Choroid plexus epithelial cell (primary cell): Measurements from ENCODE around the gene ITGA7.

Source experiments
- DNase-seq: peaks from one replicate; pipeline ENCODE4 v3.0.0-alpha.2; 2010; ENCODE audit warnings: low read depth
- H3K4me3 ChIP-seq: 2 replicates; pipeline ENCODE4 v1.5.1; 2011; ENCODE audit warnings: low read depth, mild to moderate bottlenecking, control low read depth, low read length, moderate library complexity
- CTCF ChIP-seq: conservative IDR thresholded peaks from 2 replicates; pipeline ENCODE4 v1.5.1; 2011; ENCODE audit warnings: low read depth, mild to moderate bottlenecking, control low read depth, inconsistent platforms, low read length, moderate library complexity

Gene ITGA7

GRCh38 chr12:55659486-55660385 lies 48.0 kb downstream of the ITGA7 start:
- no peak overlapping the region for H3K4me3 ChIP-seq
- peak; percentile 36 for DNase-seq

GRCh38 chr12:55658635-55659391 lies 48.9 kb downstream of the ITGA7 start:
- no peak overlapping the region for H3K4me3 ChIP-seq
- TF ChIP-seq CTCF = no peak
- peak; percentile 18 for DNase-seq

More at GRCh38 chr12:55659486-55660385, 48.0 kb downstream of the ITGA7 start:
- TF ChIP-seq CTCF = peak; percentile 62

GRCh38 chr12:55658212-55658611 lies 49.5 kb downstream of the ITGA7 start:
- no peak overlapping the region for H3K4me3 ChIP-seq
- TF ChIP-seq CTCF = no peak
- no peak for DNase-seq

- DNase-seq = no peak
- no peak overlapping the region for H3K4me3 ChIP-seq
- TF ChIP-seq CTCF = no peak
Observed at GRCh38 chr12:55657212-55657611, 50.5 kb downstream of the ITGA7 start.

GRCh38 chr12:55654511-55655214 lies 53.0 kb downstream of the ITGA7 start:
- DNase-seq = no peak
- no peak overlapping the region for H3K4me3 ChIP-seq
- no peak for TF ChIP-seq CTCF

GRCh38 chr12:55653031-55653430 lies 54.7 kb downstream of the ITGA7 start:
- DNase-seq = no peak
- no peak for TF ChIP-seq CTCF
- no peak overlapping the region for H3K4me3 ChIP-seq
